ENCODE data around the gene MARCHF6.

- TF ChIP-seq, protein P1, sequence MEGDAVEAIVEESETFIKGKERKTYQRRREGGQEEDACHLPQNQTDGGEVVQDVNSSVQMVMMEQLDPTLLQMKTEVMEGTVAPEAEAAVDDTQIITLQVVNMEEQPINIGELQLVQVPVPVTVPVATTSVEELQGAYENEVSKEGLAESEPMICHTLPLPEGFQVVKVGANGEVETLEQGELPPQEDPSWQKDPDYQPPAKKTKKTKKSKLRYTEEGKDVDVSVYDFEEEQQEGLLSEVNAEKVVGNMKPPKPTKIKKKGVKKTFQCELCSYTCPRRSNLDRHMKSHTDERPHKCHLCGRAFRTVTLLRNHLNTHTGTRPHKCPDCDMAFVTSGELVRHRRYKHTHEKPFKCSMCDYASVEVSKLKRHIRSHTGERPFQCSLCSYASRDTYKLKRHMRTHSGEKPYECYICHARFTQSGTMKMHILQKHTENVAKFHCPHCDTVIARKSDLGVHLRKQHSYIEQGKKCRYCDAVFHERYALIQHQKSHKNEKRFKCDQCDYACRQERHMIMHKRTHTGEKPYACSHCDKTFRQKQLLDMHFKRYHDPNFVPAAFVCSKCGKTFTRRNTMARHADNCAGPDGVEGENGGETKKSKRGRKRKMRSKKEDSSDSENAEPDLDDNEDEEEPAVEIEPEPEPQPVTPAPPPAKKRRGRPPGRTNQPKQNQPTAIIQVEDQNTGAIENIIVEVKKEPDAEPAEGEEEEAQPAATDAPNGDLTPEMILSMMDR (IDR thresholded peaks at IDR 0.05), result no peak
- TF ChIP-seq POLR2A (IDR thresholded peaks at IDR 0.05) (no peak), EP300 (IDR thresholded peaks at IDR 0.05) (no peak)
These were observed 29.7 kb upstream of the MARCHF6 start for GRCh38 chr5:10323588-10324488.
